Coronary artery (tissue), 2 donors: ENCODE data around the gene GRB2.

Source experiments
- DNase-seq: peaks from one replicate; pipeline ENCODE4 v3.0.0-alpha.2; 2017; ENCODE audit warnings: low spot score
- H3K27ac ChIP-seq, 2 donors: fragments of 200-600 bp; sonication (generic); one replicate each; pipeline ENCODE4 v1.5.1; 2016 to 2019
- H3K4me3 ChIP-seq: fragments of 200-600 bp; sonication (generic); 2 replicates; pipeline ENCODE4 v1.5.1; 2016; ENCODE audit warnings: mild to moderate bottlenecking, moderate library complexity
- TF ChIP-seq, protein P1 (sequence below): fragments of 200-600 bp; sonication (generic); IDR thresholded peaks from one replicate; pipeline ENCODE4 v1.5.1; 2019; ENCODE audit warnings: antibody characterized with exemption

GRB2 gene

DNA sequence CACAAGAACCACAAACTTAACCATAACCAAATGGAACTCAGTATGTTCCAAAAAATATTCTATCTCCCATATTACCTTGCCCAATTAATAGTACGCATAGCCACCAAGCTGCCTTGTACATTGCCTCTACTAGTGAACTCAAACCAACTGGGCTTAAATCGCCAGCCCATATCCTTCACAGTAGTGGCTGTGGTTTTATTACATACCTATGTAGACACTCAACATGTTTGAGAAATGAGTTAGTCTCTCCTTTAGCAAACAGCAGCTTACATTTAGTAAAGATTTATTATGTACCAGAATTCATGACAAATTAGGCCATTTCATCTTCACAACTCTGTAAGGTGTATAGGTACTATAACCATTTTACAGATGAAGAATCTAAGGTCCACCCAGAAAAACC lies 41.4 kb downstream of the GRB2 start:
- DNase-seq: no peak
- Histone ChIP-seq H3K27ac (no peak overlapping the region), H3K4me3 (no peak overlapping the region)
- TF ChIP-seq, protein P1, sequence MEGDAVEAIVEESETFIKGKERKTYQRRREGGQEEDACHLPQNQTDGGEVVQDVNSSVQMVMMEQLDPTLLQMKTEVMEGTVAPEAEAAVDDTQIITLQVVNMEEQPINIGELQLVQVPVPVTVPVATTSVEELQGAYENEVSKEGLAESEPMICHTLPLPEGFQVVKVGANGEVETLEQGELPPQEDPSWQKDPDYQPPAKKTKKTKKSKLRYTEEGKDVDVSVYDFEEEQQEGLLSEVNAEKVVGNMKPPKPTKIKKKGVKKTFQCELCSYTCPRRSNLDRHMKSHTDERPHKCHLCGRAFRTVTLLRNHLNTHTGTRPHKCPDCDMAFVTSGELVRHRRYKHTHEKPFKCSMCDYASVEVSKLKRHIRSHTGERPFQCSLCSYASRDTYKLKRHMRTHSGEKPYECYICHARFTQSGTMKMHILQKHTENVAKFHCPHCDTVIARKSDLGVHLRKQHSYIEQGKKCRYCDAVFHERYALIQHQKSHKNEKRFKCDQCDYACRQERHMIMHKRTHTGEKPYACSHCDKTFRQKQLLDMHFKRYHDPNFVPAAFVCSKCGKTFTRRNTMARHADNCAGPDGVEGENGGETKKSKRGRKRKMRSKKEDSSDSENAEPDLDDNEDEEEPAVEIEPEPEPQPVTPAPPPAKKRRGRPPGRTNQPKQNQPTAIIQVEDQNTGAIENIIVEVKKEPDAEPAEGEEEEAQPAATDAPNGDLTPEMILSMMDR: no peak

DNA sequence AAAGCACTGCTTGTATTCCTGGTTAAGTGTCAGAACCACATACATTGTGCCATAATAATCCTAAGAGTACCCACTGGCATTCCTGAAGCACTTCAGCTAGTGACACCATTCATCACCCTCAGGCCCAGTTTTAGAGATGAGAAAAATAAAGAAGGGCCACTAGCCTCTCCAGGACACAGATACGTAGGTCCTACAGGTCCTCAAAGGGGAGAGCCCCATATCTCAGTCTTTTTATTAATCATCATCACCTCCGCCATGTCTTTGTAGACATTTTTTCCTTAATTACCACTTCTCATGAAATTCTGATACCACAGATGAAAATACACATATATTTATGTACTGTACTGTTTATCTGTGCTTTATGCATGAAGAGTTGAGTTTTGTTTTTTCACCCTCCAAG lies 43.5 kb downstream of the GRB2 start:
- no peak overlapping the region for H3K4me3 ChIP-seq
- no peak for DNase-seq
- no peak overlapping the region for H3K27ac ChIP-seq
- TF ChIP-seq, protein P1: no peak

DNA sequence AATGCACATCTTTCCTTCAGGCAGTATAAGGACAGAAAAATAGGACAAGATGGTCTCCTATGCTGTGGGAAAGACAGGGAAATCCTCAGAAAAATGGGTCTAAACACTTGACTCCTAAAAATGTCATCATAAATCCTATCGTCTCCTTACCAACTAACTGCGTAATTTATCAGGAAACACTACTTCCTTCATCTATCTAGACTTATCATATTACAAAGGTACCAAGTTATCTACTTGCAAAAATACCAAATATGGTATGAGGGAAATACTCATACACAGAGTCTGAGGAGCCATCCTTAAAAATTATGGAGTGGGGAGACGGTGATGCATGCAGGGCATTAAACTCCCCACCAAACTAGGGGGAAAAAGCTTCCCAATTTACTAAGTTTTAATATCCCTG lies 44.1 kb downstream of the GRB2 start:
- DNase-seq: no peak
- H3K4me3 ChIP-seq: no peak overlapping the region
- H3K27ac ChIP-seq: no peak overlapping the region
- TF ChIP-seq, protein P1: no peak

DNA sequence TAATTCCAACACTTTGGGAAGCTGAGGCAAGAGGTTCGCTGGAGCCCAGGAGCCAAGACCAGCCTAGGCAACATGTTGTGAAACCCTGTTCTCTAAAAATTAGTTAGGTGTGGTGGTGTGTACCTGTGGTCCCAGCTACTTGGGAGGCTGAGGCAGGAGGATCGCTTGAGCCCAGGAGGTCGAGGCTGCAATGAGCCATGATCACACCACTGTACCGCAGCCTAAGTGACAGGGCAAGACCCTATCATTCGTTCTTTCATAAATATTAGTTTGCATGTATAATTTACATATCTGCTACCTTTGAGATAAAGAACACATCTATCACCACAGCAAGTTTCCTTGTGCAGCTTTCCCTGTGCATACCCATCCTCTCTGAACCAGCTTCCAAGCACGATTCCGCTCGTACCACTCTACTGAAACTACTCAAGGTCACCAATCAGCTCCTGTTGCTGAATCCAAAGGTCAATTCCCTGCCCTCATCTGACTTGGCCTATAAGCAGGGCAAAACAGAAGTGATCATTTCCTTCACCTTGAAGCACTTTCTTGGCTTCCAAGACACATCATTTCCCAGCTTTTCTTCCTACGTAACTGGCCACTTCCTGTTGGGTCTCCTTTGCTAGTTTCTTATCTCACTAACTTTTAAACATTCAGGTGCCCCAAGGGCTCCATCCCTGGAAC lies 49.1 kb downstream of the GRB2 start:
- H3K27ac ChIP-seq: no peak overlapping the region
- DNase-seq: no peak
- H3K4me3 ChIP-seq: no peak overlapping the region
- TF ChIP-seq, protein P1: no peak

DNA sequence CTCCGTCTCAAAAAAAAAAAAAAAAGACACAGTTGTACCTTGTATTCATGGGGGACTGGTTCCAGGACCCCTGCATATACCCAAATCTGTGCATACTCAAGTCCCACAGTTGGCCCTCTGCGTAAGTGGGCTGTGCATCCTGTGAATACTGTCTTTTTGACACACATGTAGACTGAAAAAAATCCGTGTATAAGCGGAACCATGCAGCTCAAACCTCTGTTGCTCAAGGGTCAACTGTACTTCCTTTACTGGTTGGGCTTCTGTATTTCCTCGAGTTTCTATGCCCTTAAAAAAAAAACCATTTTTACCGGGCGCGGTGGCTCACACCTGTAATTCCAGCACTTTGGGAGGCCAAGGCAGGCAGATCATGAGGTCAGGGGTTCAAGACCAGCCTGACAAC lies 52.3 kb downstream of the GRB2 start:
- DNase-seq: no peak
- TF ChIP-seq, protein P1: no peak
- H3K4me3 ChIP-seq: no peak overlapping the region
- H3K27ac ChIP-seq: no peak overlapping the region

DNA sequence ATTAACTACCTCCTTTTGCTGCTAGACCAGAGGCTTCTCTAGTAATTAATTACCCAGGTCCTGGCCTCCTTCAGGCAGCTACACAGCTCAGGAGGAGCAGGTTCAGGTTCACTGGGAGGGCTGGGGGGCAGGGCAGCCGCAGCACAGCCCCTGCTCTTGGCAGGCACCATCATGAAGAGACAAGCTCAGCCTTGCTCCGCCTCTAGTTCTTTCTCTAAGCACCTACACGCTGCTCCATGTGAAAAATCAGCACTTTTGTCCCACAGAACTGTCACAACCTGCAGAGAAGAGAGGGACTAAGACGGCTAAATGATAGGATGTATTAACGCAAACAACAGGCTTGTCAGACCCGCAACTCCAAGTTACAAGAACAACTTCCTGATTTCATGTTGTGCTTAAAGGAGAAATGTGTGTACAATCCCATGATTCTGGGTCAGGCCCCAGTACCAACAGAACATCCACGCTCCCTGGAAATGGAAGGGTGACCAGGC lies 53.4 kb downstream of the GRB2 start:
- TF ChIP-seq, protein P1: no peak
- DNase-seq: no peak
- no peak overlapping the region for H3K27ac ChIP-seq
- no peak overlapping the region for H3K4me3 ChIP-seq

DNA sequence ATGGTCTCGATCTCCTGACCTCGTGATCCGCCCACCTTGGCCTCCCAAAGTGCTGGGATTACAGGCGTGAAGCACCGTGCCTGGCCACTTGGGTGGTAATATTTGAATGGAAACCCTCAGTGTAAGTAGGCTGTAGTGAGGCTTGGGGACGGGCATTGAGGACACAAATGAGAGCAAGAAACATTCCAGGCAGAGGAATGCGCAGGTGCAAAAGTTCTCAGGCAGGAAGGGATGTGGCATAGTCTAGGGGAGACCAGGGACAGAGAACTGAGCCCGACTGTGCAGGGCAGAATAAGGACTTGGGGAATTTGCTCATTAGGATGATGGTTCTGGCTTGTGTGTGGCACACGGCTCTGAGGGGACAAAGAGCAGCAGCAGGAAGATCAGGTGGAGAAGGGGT lies 54.8 kb downstream of the GRB2 start:
- DNase-seq: no peak
- Histone ChIP-seq H3K4me3 (no peak overlapping the region), H3K27ac (no peak overlapping the region)
- TF ChIP-seq, protein P1: no peak
